ENCODE measurements around the gene CPNE9.

DNA sequence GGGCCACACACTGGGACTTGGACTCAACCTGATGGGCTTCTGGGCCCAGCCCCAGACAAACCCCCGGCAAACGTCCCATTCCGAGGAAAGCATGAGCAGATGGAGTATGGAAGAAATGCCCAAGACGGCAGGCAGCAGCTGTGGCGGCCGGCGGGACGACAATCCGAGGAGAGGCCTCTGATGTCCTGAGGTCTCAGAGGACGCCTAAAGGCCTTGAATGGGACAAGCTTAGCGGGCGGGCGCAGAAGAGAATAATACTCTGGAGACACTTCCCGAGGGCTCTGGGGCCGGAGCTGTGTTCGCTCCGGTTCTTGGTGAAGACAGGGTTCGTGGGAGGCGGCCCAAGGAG is 45.6 kb downstream of the CPNE9 start:
- TF ChIP-seq CTCF (conservative IDR thresholded peaks at IDR 0.05; ENCODE audit: low read depth in 2 of 2) (0 out of 4 replicates have a peak, but pooled peaks of 1 of the 2 experiments have one; percentile 5), POLR2AphosphoS5 (IDR thresholded peaks at IDR 0.05; ENCODE audit: low read depth) (no peak), JUNB (IDR thresholded peaks at IDR 0.05; ENCODE audit: unreplicated experiment) (no peak), EZH2 (IDR thresholded peaks at IDR 0.05; ENCODE audit: low read depth, unreplicated experiment) (no peak)
